RCC 7860 (cell line): ENCODE measurements around the gene TBC1D1.

Experiments used
- DNase-seq: peaks from one replicate; pipeline ENCODE4 v3.0.0-alpha.2; 2015; ENCODE audit warnings: low spot score
- FAIRE-seq: peaks from 2 replicates; lab custom pipeline; 2012; peaks lifted over from hg19 to GRCh38; lab: Jason Lieb, UNC

TBC1D1 gene

GRCh38 chr4:38034986-38035882 lies 144.3 kb downstream of the TBC1D1 start:
- DNase-seq, result peak; percentile 37

GRCh38 chr4:38036548-38036947 lies 145.7 kb downstream of the TBC1D1 start:
- FAIRE-seq (no peak), DNase-seq (no peak)

More at GRCh38 chr4:38034986-38035882, 144.3 kb downstream of the TBC1D1 start:
- FAIRE-seq, result peak; percentile 83

- FAIRE-seq (no peak), DNase-seq (no peak)
These were observed 146.7 kb downstream of the TBC1D1 start for GRCh38 chr4:38037612-38038011.

- FAIRE-seq (no peak), DNase-seq (no peak)
These were observed 149.7 kb downstream of the TBC1D1 start for GRCh38 chr4:38040619-38041018.

- FAIRE-seq, result no peak
- DNase-seq, result no peak
These were observed 153.2 kb downstream of the TBC1D1 start for GRCh38 chr4:38044060-38044459.

GRCh38 chr4:38045289-38045988 lies 154.6 kb downstream of the TBC1D1 start:
- DNase-seq (no peak), FAIRE-seq (no peak)

GRCh38 chr4:38046727-38047489 lies 156.0 kb downstream of the TBC1D1 start:
- FAIRE-seq, result no peak
- no peak for DNase-seq

- no peak for FAIRE-seq
These were observed 158.8 kb downstream of the TBC1D1 start for GRCh38 chr4:38049545-38050170.

GRCh38 chr4:38050560-38051350 lies 159.9 kb downstream of the TBC1D1 start:
- no peak for FAIRE-seq
- DNase-seq, result no peak

More at GRCh38 chr4:38049545-38050170, 158.8 kb downstream of the TBC1D1 start:
- no peak for DNase-seq

- DNase-seq, result no peak
- no peak for FAIRE-seq
These were observed 164.7 kb downstream of the TBC1D1 start for GRCh38 chr4:38055566-38055965.

- no peak for DNase-seq
- FAIRE-seq, result no peak
These were observed 165.3 kb downstream of the TBC1D1 start for GRCh38 chr4:38056011-38056685.

GRCh38 chr4:38058151-38058550 lies 167.3 kb downstream of the TBC1D1 start:
- DNase-seq, result no peak
- FAIRE-seq, result no peak

GRCh38 chr4:38060829-38061431 lies 170.0 kb downstream of the TBC1D1 start:
- DNase-seq (no peak), FAIRE-seq (no peak)

GRCh38 chr4:38062088-38062775 lies 171.3 kb downstream of the TBC1D1 start:
- peak; percentile 75 for FAIRE-seq

GRCh38 chr4:38062776-38063097 lies 171.9 kb downstream of the TBC1D1 start:
- no peak for FAIRE-seq
- DNase-seq, result no peak

More at GRCh38 chr4:38062088-38062775, 171.3 kb downstream of the TBC1D1 start:
- DNase-seq, result peak; percentile 34

GRCh38 chr4:38065176-38065575 lies 174.3 kb downstream of the TBC1D1 start:
- DNase-seq, result no peak
- FAIRE-seq, result no peak

- DNase-seq (no peak), FAIRE-seq (no peak)
These were observed 175.0 kb downstream of the TBC1D1 start for GRCh38 chr4:38065900-38066299.

GRCh38 chr4:38067499-38067898 lies 176.6 kb downstream of the TBC1D1 start:
- no peak for DNase-seq
- no peak for FAIRE-seq
